ENCODE results near the gene AUTS2. TPM values are rescaled to one million over a fixed set of nuclear protein-coding genes. Genes with fewer than 3 reads are reported as not detected.

Gene AUTS2
- total RNA-seq, 1 experiment from 2014 or later, result 38.5 TPM

GRCh38 chr7:69742237-69742636, 144.0 kb downstream of the AUTS2 start:
- H4K20me1 ChIP-seq (ENCODE audit: insufficient read depth, low read depth, low read length), result peaks cover 25% of the 10 kb centered on the region
- no peak overlapping the region for H3K4me3 ChIP-seq (ENCODE audit: low read length)
- no peaks in the 10 kb centered on the region for H3K36me3 ChIP-seq (ENCODE audit: insufficient read depth, low read length)
- H2AFZ ChIP-seq (ENCODE audit: low read length), result no peak overlapping the region
- H3K27ac ChIP-seq (ENCODE audit: low read length), result no peak overlapping the region
- H3K4me1 ChIP-seq (ENCODE audit: low read length), result peaks cover 50% of the 10 kb centered on the region
- no peaks in the 10 kb centered on the region for H3K9me2 ChIP-seq (replicated peaks; ENCODE audit: insufficient read depth, low read length)
- no peak for DNase-seq
- H3K4me2 ChIP-seq (ENCODE audit: low read depth, low read length, poor library complexity, severe bottlenecking), result no peak overlapping the region
- no peaks in the 10 kb centered on the region for H3K79me2 ChIP-seq (ENCODE audit: low read length)
- no peaks in the 10 kb centered on the region for H3K27me3 ChIP-seq (ENCODE audit: low read length)
- H3K9ac ChIP-seq (ENCODE audit: low read length), result no peak overlapping the region
- H3K9me3 ChIP-seq (ENCODE audit: low read length), result no peaks in the 10 kb centered on the region

DNA sequence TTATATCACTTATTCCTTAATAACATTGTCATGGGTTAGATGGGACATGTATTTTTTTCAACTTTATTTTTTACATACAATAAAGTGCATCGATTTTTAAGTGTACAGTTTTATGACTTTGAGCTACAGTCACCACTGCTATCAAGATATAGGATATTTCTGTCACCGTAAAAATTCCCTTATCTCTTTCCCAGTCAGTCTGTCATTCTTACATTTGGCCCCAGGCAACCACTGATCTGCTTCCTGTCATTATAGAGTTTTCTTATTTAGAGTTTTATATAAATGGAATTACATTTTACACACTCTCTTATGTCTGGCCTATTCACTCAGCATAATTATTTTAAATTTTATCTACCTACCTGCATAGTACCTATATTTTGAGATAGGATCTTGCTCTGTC, 145.2 kb downstream of the AUTS2 start:
- H4K20me1 ChIP-seq (ENCODE audit: insufficient read depth, low read depth, low read length), result peaks cover 15% of the 10 kb centered on the region
- no peak for DNase-seq
- no peak overlapping the region for H3K27ac ChIP-seq (ENCODE audit: low read length)
- H3K4me2 ChIP-seq (ENCODE audit: low read depth, low read length, poor library complexity, severe bottlenecking), result no peak overlapping the region
- no peaks in the 10 kb centered on the region for H3K36me3 ChIP-seq (ENCODE audit: insufficient read depth, low read length)
- peaks cover 38% of the 10 kb centered on the region for H3K4me1 ChIP-seq (ENCODE audit: low read length)
- no peaks in the 10 kb centered on the region for H3K79me2 ChIP-seq (ENCODE audit: low read length)
- no peak overlapping the region for H3K4me3 ChIP-seq (ENCODE audit: low read length)
- no peak overlapping the region for H3K9ac ChIP-seq (ENCODE audit: low read length)
- no peaks in the 10 kb centered on the region for H3K9me2 ChIP-seq (replicated peaks; ENCODE audit: insufficient read depth, low read length)
- H3K27me3 ChIP-seq (ENCODE audit: low read length), result no peaks in the 10 kb centered on the region
- H3K9me3 ChIP-seq (ENCODE audit: low read length), result no peaks in the 10 kb centered on the region
- no peak overlapping the region for H2AFZ ChIP-seq (ENCODE audit: low read length)

DNA sequence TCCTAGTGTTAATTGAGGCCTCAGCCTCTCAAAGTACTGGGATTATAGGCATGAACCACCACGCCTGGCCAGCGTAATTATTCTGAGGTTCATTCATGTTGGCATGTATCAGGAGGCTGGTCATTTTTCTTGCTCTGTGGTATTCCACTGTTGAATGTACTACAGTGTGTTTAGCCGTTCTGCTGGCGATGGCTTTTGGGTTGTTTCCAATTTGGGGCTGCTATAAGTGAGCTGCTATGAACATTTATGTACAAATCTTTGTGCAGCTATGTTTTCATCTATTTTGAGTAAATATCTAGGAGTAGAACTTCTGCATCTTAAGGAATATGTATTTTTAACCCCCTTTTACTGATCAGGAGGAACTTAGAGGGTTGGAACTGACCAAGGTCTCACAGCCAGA, 145.8 kb downstream of the AUTS2 start:
- H3K27me3 ChIP-seq (ENCODE audit: low read length), result no peaks in the 10 kb centered on the region
- H2AFZ ChIP-seq (ENCODE audit: low read length), result no peak overlapping the region
- H3K4me3 ChIP-seq (ENCODE audit: low read length), result no peak overlapping the region
- peaks cover 14% of the 10 kb centered on the region for H4K20me1 ChIP-seq (ENCODE audit: insufficient read depth, low read depth, low read length)
- H3K79me2 ChIP-seq (ENCODE audit: low read length), result no peaks in the 10 kb centered on the region
- no peak overlapping the region for H3K27ac ChIP-seq (ENCODE audit: low read length)
- H3K9me3 ChIP-seq (ENCODE audit: low read length), result no peaks in the 10 kb centered on the region
- no peaks in the 10 kb centered on the region for H3K9me2 ChIP-seq (replicated peaks; ENCODE audit: insufficient read depth, low read length)
- no peaks in the 10 kb centered on the region for H3K36me3 ChIP-seq (ENCODE audit: insufficient read depth, low read length)
- H3K4me1 ChIP-seq (ENCODE audit: low read length), result peaks cover 32% of the 10 kb centered on the region
- no peak for DNase-seq
- no peak overlapping the region for H3K4me2 ChIP-seq (ENCODE audit: low read depth, low read length, poor library complexity, severe bottlenecking)
- H3K9ac ChIP-seq (ENCODE audit: low read length), result no peak overlapping the region

DNA sequence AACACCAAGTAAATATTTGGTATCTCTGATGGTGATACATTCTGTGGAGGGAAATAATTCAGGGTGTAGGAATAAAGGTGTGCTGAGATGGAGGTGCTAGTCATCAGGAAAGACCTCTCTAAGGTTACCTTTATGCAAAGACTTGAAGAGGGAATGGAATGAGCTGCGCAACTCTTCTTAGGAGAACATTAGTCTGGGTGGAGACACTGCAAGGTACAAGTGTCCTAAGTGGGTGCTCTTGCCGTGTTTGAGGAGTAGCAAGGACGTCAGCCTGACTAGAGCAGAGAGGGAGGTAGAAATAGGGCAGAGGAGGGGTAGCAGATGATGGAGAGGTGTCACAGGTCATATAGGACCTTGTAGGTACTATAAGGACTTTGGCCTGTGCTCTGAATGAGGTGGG, 148.1 kb downstream of the AUTS2 start:
- Histone ChIP-seq H3K79me2 (ENCODE audit: low read length) (no peaks in the 10 kb centered on the region), H4K20me1 (ENCODE audit: insufficient read depth, low read depth, low read length) (peaks cover 14% of the 10 kb centered on the region), H3K9me3 (ENCODE audit: low read length) (no peaks in the 10 kb centered on the region), H3K27me3 (ENCODE audit: low read length) (no peaks in the 10 kb centered on the region), H3K4me2 (ENCODE audit: low read depth, low read length, poor library complexity, severe bottlenecking) (no peak overlapping the region), H3K4me1 (ENCODE audit: low read length) (peaks cover 11% of the 10 kb centered on the region), H3K27ac (ENCODE audit: low read length) (no peak overlapping the region), H3K4me3 (ENCODE audit: low read length) (no peak overlapping the region), H3K36me3 (ENCODE audit: insufficient read depth, low read length) (no peaks in the 10 kb centered on the region), H2AFZ (ENCODE audit: low read length) (no peak overlapping the region), H3K9ac (ENCODE audit: low read length) (no peak overlapping the region), H3K9me2 (replicated peaks; ENCODE audit: insufficient read depth, low read length) (no peaks in the 10 kb centered on the region)
- no peak for DNase-seq

DNA sequence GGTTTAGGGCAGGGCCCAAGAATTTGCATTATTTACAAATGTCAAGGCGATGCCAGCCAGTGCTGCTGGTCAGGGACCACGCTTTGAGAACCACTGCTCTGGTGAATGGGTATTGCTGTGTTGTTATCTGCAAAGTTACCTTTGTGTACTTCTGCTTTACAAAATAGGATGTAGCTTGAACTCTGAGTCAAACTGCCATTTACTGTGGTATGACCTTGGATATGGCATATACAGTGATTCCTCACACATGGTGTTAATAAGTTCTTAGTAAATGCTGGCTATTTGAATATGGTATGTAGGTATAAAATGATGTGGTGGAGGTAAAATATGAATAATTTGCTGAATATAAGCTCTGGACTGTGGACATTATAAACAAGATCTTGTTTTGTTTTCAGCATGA, 148.9 kb downstream of the AUTS2 start:
- Histone ChIP-seq H3K79me2 (ENCODE audit: low read length) (no peaks in the 10 kb centered on the region), H3K4me1 (ENCODE audit: low read length) (peaks cover 11% of the 10 kb centered on the region), H4K20me1 (ENCODE audit: insufficient read depth, low read depth, low read length) (peaks cover 14% of the 10 kb centered on the region), H3K9ac (ENCODE audit: low read length) (no peak overlapping the region), H3K9me2 (replicated peaks; ENCODE audit: insufficient read depth, low read length) (no peaks in the 10 kb centered on the region), H3K9me3 (ENCODE audit: low read length) (no peaks in the 10 kb centered on the region), H3K36me3 (ENCODE audit: insufficient read depth, low read length) (no peaks in the 10 kb centered on the region), H3K4me2 (ENCODE audit: low read depth, low read length, poor library complexity, severe bottlenecking) (no peak overlapping the region), H2AFZ (ENCODE audit: low read length) (no peak overlapping the region), H3K27me3 (ENCODE audit: low read length) (no peaks in the 10 kb centered on the region), H3K27ac (ENCODE audit: low read length) (no peak overlapping the region), H3K4me3 (ENCODE audit: low read length) (no peak overlapping the region)
- DNase-seq, result no peak

DNA sequence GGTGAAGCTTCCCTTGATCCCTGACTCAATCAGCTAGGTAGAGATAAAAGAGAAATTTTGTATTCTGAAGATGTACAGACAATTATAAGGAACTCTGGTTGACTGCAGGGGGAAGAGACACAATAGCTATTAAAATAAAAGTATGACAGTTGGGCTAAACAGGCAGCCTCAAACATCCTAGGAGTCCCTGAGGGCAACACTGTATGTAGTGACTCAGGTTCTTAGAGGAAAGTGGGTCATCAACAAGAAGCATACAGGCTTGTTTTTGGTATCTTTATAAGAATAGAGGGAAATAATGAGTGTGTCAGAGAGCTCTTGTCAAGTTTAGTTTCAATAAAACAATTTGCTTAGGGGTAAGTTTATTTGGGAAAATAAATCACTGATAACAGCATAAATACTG, 150.3 kb downstream of the AUTS2 start:
- Histone ChIP-seq H3K9me2 (replicated peaks; ENCODE audit: insufficient read depth, low read length) (no peaks in the 10 kb centered on the region), H2AFZ (ENCODE audit: low read length) (no peak overlapping the region), H4K20me1 (ENCODE audit: insufficient read depth, low read depth, low read length) (peaks cover 14% of the 10 kb centered on the region), H3K27ac (ENCODE audit: low read length) (no peak overlapping the region), H3K4me2 (ENCODE audit: low read depth, low read length, poor library complexity, severe bottlenecking) (no peak overlapping the region), H3K36me3 (ENCODE audit: insufficient read depth, low read length) (no peaks in the 10 kb centered on the region), H3K9me3 (ENCODE audit: low read length) (no peaks in the 10 kb centered on the region), H3K79me2 (ENCODE audit: low read length) (no peaks in the 10 kb centered on the region), H3K27me3 (ENCODE audit: low read length) (no peaks in the 10 kb centered on the region), H3K4me1 (ENCODE audit: low read length) (peaks cover 12% of the 10 kb centered on the region), H3K9ac (ENCODE audit: low read length) (no peak overlapping the region), H3K4me3 (ENCODE audit: low read length) (no peak overlapping the region)
- DNase-seq, result no peak

DNA sequence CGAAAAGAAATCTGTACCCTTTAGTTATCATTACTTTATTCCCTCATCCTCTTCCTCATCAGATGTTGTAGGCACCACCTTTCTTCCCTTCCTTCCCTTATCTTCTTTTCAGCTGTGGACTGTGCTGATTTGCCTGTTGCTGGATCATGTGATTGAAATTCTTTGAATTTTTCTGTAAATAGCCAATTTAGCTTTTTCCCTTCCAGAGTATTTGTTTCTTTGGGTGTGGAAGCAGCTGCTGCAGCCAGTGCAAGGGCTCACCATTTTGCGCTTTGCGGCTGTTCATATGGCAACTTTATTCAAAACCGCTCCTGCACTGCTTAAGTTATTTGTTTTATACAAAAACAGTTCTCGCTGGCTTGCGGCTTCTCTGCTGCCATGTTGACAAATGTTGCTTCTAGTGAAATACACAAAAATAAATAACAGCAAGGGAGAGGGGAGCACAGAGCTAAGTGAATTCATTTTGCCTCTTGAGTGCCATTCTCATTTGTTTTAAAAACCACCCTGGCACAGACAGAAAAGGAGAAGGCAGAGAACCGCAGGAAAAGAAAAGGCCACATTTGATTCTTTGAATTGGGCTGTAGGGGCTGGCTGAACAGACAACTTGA, 151.2 kb downstream of the AUTS2 start:
- Histone ChIP-seq H3K4me2 (ENCODE audit: low read depth, low read length, poor library complexity, severe bottlenecking) (no peak overlapping the region), H3K27me3 (ENCODE audit: low read length) (no peaks in the 10 kb centered on the region), H3K9ac (ENCODE audit: low read length) (no peak overlapping the region), H2AFZ (ENCODE audit: low read length) (no peak overlapping the region), H3K9me3 (ENCODE audit: low read length) (no peaks in the 10 kb centered on the region), H3K79me2 (ENCODE audit: low read length) (no peaks in the 10 kb centered on the region), H3K4me3 (ENCODE audit: low read length) (no peak overlapping the region), H3K4me1 (ENCODE audit: low read length) (peaks cover 21% of the 10 kb centered on the region), H4K20me1 (ENCODE audit: insufficient read depth, low read depth, low read length) (peaks cover 14% of the 10 kb centered on the region), H3K36me3 (ENCODE audit: insufficient read depth, low read length) (no peaks in the 10 kb centered on the region), H3K27ac (ENCODE audit: low read length) (no peak overlapping the region), H3K9me2 (replicated peaks; ENCODE audit: insufficient read depth, low read length) (no peaks in the 10 kb centered on the region)
- DNase-seq, result no peak

- Histone ChIP-seq H3K36me3 (ENCODE audit: insufficient read depth, low read length) (no peaks in the 10 kb centered on the region), H3K4me3 (ENCODE audit: low read length) (no peak overlapping the region), H3K9ac (ENCODE audit: low read length) (no peak overlapping the region), H3K27ac (ENCODE audit: low read length) (no peak overlapping the region), H3K9me2 (replicated peaks; ENCODE audit: insufficient read depth, low read length) (no peaks in the 10 kb centered on the region), H3K27me3 (ENCODE audit: low read length) (no peaks in the 10 kb centered on the region), H4K20me1 (ENCODE audit: insufficient read depth, low read depth, low read length) (peaks cover 13% of the 10 kb centered on the region), H3K4me1 (ENCODE audit: low read length) (peaks cover 24% of the 10 kb centered on the region), H2AFZ (ENCODE audit: low read length) (no peak overlapping the region), H3K9me3 (ENCODE audit: low read length) (no peaks in the 10 kb centered on the region), H3K4me2 (ENCODE audit: low read depth, low read length, poor library complexity, severe bottlenecking) (no peak overlapping the region), H3K79me2 (ENCODE audit: low read length) (no peaks in the 10 kb centered on the region)
- no peak for DNase-seq
These were observed 151.7 kb downstream of the AUTS2 start for GRCh38 chr7:69749994-69750393.

DNA sequence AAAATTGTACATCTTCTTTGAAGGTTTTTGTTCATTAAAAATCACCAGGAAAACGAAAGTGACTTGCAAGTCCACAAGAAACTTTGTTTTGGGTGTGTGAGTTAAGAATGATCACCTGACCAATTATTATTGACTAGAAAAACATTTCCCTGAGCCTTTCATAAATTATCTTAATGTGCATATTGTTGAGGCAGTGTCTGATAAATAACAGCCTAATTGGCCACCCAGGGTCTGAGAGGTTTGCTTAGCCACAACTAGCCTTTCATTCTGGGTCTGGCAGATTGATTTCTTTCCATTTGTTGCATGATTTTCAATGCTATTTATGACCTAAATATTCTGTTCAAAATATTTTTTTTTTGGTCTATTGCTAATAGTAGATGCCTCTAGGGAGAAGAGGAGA, 152.8 kb downstream of the AUTS2 start:
- Histone ChIP-seq H3K9ac (ENCODE audit: low read length) (no peak overlapping the region), H3K9me2 (replicated peaks; ENCODE audit: insufficient read depth, low read length) (no peaks in the 10 kb centered on the region), H3K9me3 (ENCODE audit: low read length) (no peaks in the 10 kb centered on the region), H3K4me3 (ENCODE audit: low read length) (no peak overlapping the region), H3K79me2 (ENCODE audit: low read length) (no peaks in the 10 kb centered on the region), H3K36me3 (ENCODE audit: insufficient read depth, low read length) (no peaks in the 10 kb centered on the region), H3K27ac (ENCODE audit: low read length) (no peak overlapping the region), H2AFZ (ENCODE audit: low read length) (no peak overlapping the region), H4K20me1 (ENCODE audit: insufficient read depth, low read depth, low read length) (peaks cover 8% of the 10 kb centered on the region; the same call in 1 of the 2 replicates), H3K4me2 (ENCODE audit: low read depth, low read length, poor library complexity, severe bottlenecking) (no peak overlapping the region), H3K4me1 (ENCODE audit: low read length) (peaks cover 17% of the 10 kb centered on the region), H3K27me3 (ENCODE audit: low read length) (no peaks in the 10 kb centered on the region)
- no peak for DNase-seq

Data from Karpas-422 (cell line).